HG02763 (cell line): ENCODE measurements around the gene KRTAP2-2.
"Not testable (repeated sequence)": the region's sequence is repeated elsewhere in the genome, so short reads cannot be mapped to it uniquely, and the experiment has no call there.

Experiments
- ATAC-seq: cut with Tn5 transposase; IDR thresholded peaks from one replicate; pipeline ENCODE4 v1.9.1; 2021; ENCODE audit warnings: mild to moderate bottlenecking, moderate library complexity; ENCODE audit not compliant: unreplicated experiment

KRTAP2-2 gene

GRCh38 chr17:41055130-41055529 lies at the start of gene KRTAP2-2:
Gene KRTAP2-2, minus strand, starts transcription at chr17:41055230. Its CDS starts 19 bp downstream, at chr17:41055211.
- not testable (repeated sequence) for ATAC-seq

DNA sequence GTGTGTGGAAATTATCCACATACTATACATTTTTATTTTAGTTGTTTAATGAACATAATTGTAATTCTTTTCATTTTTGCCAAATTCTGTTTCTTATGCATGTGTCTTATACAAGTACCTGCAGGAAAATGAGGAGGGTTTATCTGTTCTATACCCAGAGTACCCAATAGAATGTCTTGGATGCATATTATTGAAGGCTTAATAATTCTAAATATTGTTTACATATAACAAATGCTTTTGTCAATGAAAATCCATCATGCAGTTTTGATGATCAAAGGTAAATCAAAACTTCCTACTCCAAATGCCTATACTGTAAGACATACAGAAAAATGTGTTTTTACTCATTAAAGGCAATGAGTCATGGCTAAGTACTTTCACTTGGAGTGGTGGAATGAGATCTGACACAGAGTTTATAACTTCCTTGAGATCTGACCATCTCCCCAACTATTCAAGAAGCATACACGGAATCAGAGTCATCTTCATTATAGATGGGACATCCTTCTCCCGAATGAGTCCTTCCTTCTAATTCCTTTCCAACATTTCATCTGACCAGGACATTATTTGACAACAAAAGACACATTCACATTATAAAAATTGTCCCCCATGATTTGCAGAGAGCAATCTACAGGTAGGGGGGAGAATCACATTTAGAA lies 49.5 kb upstream of the KRTAP2-2 start:
- ATAC-seq, result not testable (repeated sequence)

- no peak for ATAC-seq
Observed at GRCh38 chr17:41103896-41104295, 48.9 kb upstream of the KRTAP2-2 start.

DNA sequence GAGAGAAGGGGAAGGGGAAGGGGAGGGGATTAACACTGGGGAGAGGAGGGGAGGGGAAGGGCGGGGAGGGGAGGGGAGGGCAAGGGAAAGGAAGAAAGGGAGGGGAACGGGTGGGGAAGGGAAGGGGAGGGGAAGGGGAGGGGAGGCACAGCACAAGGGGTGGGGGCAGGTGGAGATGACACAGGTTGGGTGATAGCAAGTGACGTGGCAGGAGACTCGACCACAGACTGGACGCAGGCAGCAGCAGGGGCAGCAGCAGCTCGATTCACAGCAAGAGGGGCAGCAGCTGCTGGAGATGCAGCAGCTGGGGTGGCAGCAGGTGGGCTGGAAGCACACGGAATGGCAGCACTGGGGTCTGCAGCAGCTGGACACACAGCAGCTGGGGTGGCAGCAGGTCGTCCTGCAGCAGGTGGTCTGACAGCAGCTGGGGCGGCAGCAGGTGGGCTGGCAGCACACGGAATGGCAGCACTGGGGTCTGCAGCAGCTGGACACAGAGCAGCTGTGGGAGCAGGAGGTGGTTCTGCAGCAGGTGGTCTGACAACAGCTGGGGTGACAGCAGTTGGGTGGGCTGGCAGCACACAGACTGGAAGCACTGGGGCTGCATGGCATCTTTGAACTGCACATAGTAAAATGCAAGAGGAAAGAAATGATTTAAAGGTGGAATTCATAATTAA lies 46.7 kb upstream of the KRTAP2-2 start, which contains the start of gene KRTAP4-16:
Gene KRTAP4-16, minus strand, starts transcription at position 624 of the 674 bp plus-strand sequence. Its CDS starts 0 bp downstream, at position 624.
- no peak for ATAC-seq

DNA sequence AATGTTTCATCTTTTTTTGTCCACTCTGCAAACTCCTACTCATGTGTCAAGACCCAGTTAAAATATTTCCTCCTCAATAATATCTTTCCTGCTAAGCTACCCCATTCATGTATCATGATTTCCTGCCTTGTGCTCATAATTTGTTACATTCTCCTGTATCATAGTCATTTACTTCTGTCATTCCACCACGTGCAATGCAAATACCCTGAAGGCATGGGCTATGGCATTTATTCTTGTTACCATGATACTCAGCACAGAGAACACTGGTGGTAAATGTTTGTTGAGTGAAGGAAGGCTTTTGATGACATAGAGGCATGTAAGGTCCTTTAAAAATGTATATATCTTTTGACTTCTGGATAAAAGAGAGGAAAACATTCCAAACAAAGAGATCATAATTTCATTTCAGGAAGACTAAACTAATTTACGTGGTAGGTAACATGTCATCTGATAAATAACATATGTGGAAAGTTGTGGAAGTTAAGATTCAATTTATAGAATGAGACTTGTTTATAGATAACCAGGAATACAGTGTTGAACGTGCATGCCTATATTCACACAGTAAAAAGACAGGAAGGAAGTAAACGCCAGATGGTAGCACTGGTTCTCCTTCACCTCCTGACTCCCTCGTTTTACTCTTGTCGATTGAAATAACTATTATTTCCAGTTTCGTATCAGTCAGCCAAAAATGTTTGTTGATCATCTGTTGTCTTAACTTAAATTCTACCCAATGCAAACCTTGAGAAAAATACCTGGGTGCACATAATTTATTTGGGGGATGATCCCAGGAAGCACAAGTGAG lies 44.9 kb upstream of the KRTAP2-2 start:
- ATAC-seq, result not testable (repeated sequence)

GRCh38 chr17:41098481-41098880 lies 43.5 kb upstream of the KRTAP2-2 start:
- ATAC-seq, result no peak

DNA sequence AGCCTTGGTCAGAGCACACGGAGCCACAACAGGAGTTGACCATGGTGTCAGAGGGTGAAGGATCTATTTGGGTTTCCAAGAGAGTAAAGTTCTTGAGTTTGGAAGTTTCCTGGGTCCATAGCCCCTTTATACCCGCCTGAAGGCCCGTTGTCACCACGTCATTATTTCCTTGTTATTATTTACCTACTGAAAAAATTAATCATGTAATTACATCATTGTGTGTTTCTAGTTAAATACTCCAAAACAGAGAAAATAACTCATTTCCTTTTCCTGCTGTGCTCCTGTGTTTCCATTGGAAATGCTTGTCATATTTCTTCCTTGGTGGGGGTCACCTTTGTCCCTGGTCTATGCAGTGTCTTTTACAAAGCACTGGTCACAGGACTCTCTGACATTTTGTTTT lies 43.0 kb upstream of the KRTAP2-2 start, which contains the start of gene KRTAP4-8:
Gene KRTAP4-8, minus strand, starts transcription at position 101 of the 400 bp plus-strand sequence. Its CDS starts 58 bp downstream, at position 43.
- ATAC-seq, result no peak

DNA sequence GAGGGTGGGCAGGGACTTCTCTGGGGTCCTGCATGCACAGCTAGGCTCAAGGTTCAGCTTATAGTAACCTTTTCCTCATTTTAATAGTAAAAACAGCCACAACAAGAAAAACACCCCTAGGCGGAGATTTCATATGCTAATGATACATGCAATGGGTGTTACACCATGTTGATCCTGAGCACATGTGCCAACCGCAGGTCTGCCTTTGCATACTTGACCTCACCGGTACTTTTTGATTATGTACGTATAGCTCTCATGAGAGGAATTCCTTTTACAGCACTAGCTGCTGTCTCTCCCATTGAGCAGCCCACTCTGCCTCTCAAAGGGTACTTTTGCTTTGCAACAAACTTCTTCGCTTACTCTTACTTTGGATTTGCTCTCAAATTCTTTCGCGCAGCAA lies 41.0 kb upstream of the KRTAP2-2 start:
- no peak for ATAC-seq

GRCh38 chr17:41088760-41089352 lies 33.8 kb upstream of the KRTAP2-2 start:
- ATAC-seq, result not testable (repeated sequence)

DNA sequence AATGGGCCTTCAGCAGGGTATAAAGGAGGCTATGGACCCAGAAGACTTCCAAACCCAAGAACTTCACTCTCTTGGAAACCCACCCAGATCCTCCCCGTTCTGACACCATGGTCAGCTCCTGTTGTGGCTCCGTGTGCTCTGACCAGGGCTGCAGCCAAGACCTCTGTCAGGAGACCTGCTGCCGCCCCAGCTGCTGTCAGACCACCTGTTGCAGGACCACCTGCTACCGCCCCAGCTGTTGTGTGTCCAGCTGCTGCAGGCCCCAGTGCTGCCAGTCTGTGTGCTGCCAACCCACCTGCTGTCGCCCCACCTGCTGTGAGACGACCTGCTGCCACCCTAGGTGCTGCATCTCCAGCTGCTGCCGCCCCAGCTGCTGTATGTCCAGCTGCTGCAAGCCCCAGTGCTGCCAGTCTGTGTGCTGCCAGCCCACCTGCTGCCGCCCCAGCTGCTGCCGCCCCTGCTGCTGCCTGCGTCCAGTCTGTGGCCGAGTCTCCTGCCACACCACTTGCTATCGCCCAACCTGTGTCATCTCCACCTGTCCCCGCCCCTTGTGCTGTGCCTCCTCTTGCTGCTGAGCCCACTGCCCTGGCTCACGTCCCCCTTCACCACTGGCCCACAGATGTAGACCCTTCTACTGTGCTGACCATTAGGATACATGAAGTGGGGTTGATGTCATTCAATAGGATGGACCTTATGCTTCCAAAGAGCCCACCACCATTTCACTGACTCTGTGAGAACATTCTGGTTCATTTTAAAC lies 29.2 kb upstream of the KRTAP2-2 start, which contains the start of gene KRTAP4-7:
Gene KRTAP4-7, plus strand, starts transcription at position 51 of the 757 bp plus-strand sequence. Its CDS starts 57 bp downstream, at position 108.
- ATAC-seq, result not testable (repeated sequence)

GRCh38 chr17:41083427-41083826 lies 28.4 kb upstream of the KRTAP2-2 start:
- ATAC-seq, result not testable (repeated sequence)

- ATAC-seq, result no peak
Observed at GRCh38 chr17:41082626-41083025, 27.6 kb upstream of the KRTAP2-2 start.

- no peak for ATAC-seq
Observed at GRCh38 chr17:41076788-41077187, 21.8 kb upstream of the KRTAP2-2 start.

GRCh38 chr17:41073676-41074075 lies 18.6 kb upstream of the KRTAP2-2 start:
- no peak for ATAC-seq

GRCh38 chr17:41071606-41072360 lies 16.8 kb upstream of the KRTAP2-2 start:
- no peak for ATAC-seq

DNA sequence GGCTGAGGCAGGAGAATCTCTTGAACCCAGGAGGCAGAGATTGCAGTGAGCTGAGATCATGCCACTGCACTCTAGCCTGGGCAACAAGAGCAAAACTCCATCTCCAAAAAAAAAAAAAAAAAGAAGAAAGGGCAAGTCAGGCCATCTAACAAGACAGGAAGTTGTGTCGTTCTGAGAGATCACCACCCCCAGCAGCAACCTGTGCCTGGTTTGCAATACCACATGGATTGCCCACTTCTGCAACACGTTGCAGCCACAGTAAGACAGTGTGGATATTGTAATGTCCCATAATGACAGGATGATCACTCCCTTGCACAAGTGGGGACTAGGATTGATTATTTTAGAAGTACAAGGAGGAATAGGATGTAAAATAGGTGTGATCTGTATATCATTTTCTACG lies 14.0 kb upstream of the KRTAP2-2 start:
- ATAC-seq, result no peak

DNA sequence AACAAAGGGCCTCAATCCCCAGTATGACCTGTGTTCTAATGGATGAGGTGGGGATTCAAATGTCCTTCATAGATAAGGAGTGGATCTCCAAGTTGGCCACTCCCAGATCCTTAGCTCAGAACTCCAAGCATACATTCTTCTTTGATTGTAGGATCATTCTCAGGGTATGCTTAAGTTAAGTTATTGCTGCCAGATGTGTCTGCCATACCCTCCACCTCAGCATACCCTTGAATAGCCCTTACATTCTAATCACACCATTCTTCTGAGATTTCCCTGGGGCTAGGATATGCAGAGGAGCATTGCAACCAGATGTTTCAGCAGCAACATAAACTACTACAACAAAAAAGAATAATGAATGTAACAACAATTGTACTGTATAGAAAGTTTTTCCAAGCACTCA lies 12.3 kb upstream of the KRTAP2-2 start:
- ATAC-seq, result no peak

GRCh38 chr17:41065829-41066624 lies 11.0 kb upstream of the KRTAP2-2 start, which contains the start of gene KRTAP2-4:
Gene KRTAP2-4, minus strand, starts transcription at chr17:41065879. Its CDS starts 34 bp downstream, at chr17:41065845.
- no peak for ATAC-seq
